IPS-15b (cell line): Measurements from ENCODE around the gene DYNC2H1.

Experiments
- H3K27me3 ChIP-seq: one replicate; pipeline ENCODE4 v1.6.1; 2013; ENCODE audit warnings: low read length; ENCODE audit not compliant: control insufficient read depth, insufficient read depth
- H3K36me3 ChIP-seq: one replicate; pipeline ENCODE4 v1.6.1; 2013; ENCODE audit warnings: low read length; ENCODE audit not compliant: control insufficient read depth, insufficient read depth
- H3K4me1 ChIP-seq: one replicate; pipeline ENCODE4 v1.6.1; 2013; ENCODE audit warnings: mild to moderate bottlenecking, low read length; ENCODE audit not compliant: control insufficient read depth, insufficient read depth
- H3K4me3 ChIP-seq: one replicate; pipeline ENCODE4 v1.5.1; 2013; ENCODE audit warnings: low read depth, low read length
- H3K9ac ChIP-seq: one replicate; pipeline ENCODE4 v1.6.1; 2013; ENCODE audit warnings: low read depth, mild to moderate bottlenecking, low read length
- H3K9me3 ChIP-seq: one replicate; pipeline ENCODE4 v1.6.1; 2013; ENCODE audit warnings: mild to moderate bottlenecking, low read length; ENCODE audit not compliant: control insufficient read depth, insufficient read depth

DYNC2H1 gene

DNA sequence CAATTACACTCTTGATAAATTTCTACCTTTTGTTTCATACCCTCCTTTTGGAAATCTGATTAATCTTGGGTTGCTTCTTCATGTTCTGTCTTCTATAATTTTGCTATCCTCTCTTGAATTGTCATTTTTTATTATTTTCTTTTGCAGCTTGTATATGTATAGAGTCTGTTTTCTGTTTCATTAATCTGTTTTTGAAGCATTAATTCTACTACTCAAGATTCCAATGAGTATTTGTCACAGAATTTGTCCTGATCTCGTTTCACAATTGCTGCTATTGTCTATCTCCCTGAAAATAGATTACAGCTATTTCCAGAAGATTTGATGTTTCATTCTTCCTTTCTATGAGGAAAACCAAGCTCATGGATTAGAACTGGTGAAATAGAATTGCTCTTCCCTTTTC is 406.1 kb downstream of the DYNC2H1 start:
- no peak overlapping the region for H3K9ac ChIP-seq

DNA sequence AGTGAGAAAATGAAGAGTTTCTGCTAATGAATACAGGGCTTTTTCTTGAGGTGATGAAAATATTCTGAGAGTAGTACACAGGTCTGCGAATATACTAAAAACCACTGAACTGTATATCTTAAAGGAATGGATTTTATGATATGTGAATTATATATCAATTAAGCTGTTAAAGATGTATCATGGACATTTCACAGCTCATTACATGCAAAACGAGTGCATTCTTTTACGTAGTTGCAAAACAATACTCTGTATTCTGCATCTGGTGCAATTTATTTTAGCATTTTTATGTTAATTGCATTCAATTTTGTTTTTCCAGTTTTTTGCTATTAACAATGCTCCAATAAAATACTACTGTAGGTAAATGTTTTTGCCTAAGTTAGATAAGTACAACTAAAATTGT is 411.6 kb downstream of the DYNC2H1 start:
- Histone ChIP-seq H3K4me3 (no peak overlapping the region), H3K36me3 (no peaks in the 10 kb centered on the region), H3K9me3 (no peaks in the 10 kb centered on the region), H3K4me1 (no peaks in the 10 kb centered on the region), H3K27me3 (no peaks in the 10 kb centered on the region), H3K9ac (no peak overlapping the region)

More for the DNA sequence above, 406.1 kb downstream of the DYNC2H1 start:
- Histone ChIP-seq H3K27me3 (no peaks in the 10 kb centered on the region), H3K9me3 (no peaks in the 10 kb centered on the region), H3K4me3 (no peak overlapping the region), H3K36me3 (no peaks in the 10 kb centered on the region), H3K4me1 (no peaks in the 10 kb centered on the region)

DNA sequence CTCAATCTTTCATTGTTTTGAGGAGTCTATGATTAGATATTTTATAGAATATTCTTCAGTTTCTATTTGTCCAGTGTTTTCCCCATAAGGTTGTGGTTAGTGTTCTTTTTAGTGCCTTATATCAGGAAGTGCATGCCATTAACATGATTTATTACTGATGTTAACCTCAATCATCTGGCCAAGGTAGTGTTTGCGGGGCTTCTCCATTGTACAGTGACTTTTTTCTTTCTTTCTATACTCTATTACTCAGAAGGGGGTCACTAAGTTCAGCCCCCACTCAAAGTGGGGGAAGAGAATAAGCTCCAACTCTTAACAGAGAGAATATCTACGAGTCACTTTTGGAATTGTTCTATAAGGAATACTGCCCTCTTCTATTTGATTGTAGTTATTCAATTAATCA is 415.8 kb downstream of the DYNC2H1 start:
- no peaks in the 10 kb centered on the region for H3K27me3 ChIP-seq
- no peak overlapping the region for H3K9ac ChIP-seq
- H3K36me3 ChIP-seq = no peaks in the 10 kb centered on the region
- H3K4me3 ChIP-seq = no peak overlapping the region
- H3K9me3 ChIP-seq = no peaks in the 10 kb centered on the region
- H3K4me1 ChIP-seq = peaks cover 6% of the 10 kb centered on the region

DNA sequence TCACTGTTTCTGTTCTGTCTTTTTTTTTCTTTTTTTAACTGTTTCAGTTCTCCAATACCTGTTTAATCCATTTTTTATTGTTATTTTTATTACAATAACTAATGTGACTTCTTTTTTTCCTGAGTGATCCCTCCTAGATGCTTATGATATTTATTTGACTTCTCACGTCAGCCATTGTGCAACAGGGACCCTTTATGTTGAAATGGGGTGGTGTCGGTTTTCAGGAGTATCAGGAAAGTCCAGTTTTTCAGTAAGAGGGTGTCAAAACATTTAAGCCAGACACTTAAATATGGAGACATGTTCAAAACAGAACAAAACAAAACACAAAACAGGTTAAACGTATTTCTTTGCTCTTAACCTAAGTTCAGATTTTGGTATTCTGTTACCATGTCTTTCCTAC is 418.8 kb downstream of the DYNC2H1 start:
- Histone ChIP-seq H3K9ac (no peak overlapping the region), H3K4me3 (no peak overlapping the region), H3K9me3 (no peaks in the 10 kb centered on the region), H3K4me1 (peaks cover 6% of the 10 kb centered on the region), H3K36me3 (no peaks in the 10 kb centered on the region), H3K27me3 (no peaks in the 10 kb centered on the region)

DNA sequence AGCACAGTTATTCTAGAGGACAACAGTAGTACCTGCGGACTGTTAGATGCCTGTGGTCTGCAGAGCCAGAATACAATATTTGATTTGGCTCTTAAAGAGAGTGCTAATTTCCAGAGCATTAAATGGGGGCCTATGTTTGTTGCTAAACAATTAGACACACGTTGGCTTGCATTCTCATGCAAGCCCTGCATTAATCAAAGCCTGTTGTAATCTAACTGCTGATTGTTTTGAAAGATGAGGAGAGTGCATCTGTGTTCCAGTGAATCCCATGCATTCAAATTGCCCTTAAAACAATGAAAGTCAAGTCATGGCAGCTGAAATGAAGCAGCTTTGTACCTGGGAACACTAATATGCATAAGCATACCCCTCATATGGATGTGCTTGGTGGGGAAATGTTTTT is 419.4 kb downstream of the DYNC2H1 start:
- no peak overlapping the region for H3K4me3 ChIP-seq
- peaks cover 6% of the 10 kb centered on the region for H3K4me1 ChIP-seq
- no peaks in the 10 kb centered on the region for H3K9me3 ChIP-seq
- no peak overlapping the region for H3K9ac ChIP-seq
- no peaks in the 10 kb centered on the region for H3K27me3 ChIP-seq
- H3K36me3 ChIP-seq = no peaks in the 10 kb centered on the region

DNA sequence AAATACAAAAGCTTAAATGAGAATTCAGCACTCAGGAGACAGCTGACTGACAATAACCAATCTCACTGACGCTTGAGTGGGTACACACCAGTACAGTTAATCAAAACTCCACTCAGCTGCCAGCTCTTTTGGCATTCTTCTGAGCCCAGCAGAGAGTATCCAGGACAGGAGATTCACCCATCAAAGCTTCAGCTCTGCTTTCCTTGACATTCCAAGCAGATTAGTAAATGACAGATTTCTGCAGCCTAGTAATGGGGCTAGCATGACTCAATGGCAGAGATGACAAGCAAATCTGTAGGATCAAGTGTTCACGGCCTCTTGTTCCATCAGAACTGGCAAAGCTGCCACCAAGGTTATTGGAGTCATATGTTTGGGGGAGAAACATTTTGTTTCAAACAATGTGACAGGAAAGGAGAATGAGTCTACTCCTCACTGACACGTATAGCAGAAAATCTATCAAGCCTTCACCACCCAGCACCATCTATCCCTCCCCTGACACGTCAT is 420.0 kb downstream of the DYNC2H1 start:
- Histone ChIP-seq H3K27me3 (no peaks in the 10 kb centered on the region), H3K4me1 (peaks cover 6% of the 10 kb centered on the region)

More for the DNA sequence above, 420.0 kb downstream of the DYNC2H1 start:
- no peaks in the 10 kb centered on the region for H3K9me3 ChIP-seq
- H3K4me3 ChIP-seq = no peak overlapping the region
- no peaks in the 10 kb centered on the region for H3K36me3 ChIP-seq
- no peak overlapping the region for H3K9ac ChIP-seq
